GM19397 (cell line): ENCODE data around the gene PREX1.

Experiments
- ATAC-seq: cut with Tn5 transposase; IDR thresholded peaks from one replicate; pipeline ENCODE4 v1.9.1; 2021; ENCODE audit warnings: mild to moderate bottlenecking, moderate library complexity; ENCODE audit not compliant: unreplicated experiment

PREX1 gene

DNA sequence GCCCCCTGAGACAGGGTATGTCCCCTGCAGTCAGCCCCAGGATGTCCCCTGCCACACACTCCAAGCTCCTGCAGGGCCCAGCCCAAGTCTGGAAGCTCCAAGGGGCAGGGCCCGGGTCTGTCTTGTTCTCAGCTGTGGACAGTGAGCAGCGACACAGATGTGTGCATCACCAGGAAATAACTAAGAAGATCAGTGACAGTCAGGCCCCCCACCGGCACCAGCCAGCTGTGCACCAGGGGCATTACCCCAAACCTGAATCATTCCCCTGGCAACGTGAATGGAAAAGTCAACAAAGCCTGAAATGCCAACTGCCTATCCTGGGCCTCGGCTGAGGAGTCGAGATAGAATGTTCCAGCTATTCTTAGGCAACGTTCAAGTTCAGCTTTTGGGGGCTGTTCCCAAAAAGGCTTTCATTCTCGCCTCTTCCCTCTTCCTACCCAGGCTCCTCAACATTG is 105.0 kb downstream of the PREX1 start:
- no peak for ATAC-seq

DNA sequence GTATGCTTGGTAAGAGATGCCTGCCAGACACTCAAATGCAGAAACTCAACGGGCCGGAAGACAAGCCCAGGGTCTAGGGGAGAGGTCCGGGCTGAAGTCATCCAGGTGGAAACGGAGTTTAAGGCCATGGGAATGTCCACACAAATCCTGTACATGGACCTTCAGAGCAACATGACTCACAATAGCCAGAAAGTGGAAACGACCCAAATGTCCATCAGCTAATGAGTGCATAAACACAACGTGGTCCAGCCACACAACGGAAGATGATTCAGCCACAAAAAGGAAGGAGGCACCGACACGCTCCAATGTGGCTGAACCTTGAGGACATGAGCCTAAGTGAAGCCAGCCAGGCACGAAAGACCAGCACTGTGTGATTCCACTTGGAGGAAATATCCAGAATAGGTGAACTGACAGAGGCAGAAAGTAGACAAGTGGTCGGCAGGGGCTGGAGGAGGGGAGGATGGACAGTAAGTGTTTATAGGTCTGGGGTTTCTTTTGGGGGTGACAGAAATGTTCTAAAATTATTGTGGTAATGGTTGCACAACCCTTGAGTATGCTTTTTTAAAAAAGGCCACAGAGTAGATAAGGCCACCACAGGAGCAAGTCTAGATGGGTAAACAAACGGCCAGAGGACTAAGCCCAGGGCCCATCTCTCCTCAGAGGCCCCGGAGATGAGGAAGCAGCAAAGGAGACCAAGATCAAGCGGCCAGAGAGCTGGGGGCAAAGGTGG is 105.6 kb downstream of the PREX1 start:
- ATAC-seq, result no peak

DNA sequence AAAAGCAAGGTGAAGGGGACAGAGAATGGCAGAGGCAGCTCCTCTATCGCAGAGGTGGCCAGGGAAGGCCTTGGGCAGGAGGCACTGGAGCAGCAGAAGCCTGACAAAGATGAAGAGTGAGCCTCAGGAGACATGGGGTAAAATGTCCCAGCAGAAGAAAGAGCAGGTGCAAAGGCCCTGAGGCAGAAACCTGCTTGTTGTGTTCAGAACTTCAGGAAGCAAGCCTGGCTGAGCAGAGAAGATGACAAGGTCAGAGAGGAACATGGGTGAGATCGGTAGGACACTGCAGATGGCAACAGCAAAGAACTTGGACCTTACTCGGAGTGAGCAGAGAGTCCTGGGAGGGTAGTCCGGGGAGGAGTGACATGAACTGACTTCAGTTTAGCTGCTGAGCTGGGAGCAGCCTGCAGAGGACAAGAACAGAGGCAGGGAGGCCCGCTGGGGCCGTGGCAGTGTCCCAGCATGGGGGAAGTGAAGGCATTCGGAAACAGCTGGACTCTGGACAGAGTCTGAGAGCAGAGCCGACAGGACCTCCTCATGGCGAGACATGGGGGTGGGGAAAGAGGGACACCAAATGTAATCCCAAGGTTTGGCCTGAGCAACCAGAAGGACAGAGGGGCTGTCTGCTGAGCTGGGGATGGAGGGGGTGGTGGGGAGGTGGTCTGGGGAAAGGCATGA is 106.3 kb downstream of the PREX1 start:
- ATAC-seq, result no peak

DNA sequence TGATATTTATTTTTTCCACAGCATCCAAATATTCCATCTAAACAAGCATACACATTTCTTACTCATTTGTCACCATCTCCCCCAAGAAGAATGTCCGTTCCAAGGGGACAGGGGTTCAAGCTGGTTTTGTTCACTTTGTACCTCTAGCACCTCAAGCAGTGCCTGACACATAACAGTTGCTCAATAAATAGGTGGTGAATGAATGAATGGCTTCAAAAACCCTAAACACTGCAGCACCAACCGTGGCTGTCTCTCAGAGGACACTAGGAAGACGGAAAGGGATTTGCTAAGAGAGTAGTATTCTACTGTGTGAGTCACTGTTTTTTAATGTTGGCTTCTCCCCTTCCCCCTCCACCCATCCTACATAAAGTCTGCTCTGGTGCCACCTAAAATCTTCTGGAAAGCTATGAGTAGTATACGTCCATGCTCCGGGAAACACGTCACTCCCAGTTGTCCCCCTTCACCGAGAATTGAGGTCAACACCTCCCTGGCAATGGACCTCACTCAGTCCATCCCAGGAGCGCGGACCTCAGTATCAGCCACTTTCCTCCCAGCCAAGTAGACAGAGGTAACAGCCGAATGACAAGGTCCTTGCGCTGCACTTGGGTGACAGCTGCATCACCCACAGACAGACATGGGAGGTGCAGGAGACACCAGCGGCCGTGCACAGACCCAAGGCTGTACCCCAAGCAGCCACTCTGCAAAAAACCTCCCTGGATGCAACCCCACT is 107.4 kb downstream of the PREX1 start:
- no peak for ATAC-seq

DNA sequence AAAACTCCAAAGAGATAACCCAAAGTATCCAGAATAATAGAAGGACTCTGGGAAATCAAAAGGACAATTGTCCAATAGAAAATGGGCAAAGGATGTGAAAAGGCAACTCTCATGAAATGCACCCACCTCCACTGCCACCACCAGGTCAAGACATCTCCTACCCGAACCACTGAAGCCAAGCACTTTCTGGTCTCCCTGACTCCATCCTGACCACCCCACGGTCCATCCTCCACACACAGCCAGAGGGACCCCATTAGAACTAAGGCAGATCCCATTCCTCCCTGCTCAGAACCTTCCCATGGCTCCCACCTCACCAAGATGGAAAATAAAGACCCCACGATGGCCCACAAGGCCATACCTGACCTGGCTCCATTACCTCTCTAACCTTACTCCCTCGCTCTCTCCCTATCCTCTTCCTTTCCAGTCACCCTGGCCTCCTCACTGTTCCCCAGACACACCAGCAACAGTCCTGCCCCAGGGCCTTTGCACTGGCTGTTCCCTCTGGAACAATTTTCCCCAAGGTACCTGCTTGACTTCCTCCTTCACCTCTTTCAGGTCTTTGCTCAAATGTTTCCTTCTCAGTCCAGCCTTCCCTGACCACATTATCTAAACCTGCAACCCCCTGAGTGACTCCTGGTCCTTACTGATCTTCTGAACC is 108.1 kb downstream of the PREX1 start:
- no peak for ATAC-seq

DNA sequence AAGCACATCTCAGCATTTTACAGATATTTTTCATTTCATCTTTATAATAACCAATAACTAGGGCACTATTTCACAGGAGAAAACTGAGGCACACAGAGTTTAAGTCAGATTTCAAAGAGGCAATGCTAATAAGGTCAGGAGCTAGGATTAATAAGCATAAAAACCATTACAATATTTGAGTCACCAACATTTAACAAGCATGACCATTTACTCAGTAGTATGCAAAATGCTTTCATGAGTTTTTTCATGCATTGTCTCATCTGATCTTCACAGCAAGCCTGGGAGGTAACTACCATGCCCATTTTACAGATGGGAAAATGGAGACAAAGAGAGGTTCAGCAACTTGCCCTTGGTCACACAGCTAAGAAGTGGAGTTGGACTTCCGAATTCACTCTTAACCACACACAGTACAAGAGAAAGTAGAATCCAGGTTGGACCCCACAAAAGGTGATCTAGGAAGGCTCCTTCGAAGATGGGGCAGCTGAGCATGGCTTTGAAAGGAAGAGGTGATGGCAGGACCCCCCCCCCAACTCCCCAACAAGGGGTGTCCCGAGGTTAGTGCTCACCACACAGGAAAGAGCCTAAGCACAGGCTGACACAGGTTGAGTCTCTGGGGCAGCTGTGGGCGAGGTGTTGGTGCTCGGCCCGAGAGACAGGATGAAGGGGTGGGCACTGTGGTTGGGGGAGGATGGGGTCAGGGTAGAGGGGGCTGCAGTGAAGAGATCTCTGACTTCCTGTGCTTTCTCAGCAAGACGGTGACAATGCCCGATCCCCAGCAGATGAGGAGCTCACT is 108.8 kb downstream of the PREX1 start:
- no peak for ATAC-seq

DNA sequence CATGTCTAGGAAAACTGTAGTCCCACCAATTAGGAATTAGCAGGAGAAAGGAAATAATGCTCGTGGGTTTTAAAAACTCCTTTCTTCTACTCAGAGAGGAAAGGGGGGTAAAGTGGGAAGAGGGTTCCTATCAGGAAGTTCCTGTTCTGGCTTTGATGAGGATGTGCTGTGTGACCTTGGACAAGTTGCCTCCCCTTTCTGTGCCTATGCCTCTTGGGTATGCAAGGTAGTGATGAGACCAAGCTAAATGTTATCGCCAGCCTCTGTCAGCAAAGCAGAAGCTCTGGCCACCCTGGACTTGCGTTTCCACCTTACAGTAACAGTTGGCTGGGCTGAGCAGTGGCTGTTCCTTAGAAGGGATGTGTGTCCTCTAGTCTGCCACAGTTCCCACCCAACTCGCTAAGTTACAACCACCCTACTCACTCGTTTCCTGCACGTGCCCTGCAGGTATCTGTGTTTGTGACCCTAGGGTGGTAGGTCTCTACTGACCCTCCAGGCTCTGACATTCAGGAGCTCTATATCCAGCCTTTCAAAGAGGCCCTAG is 110.0 kb downstream of the PREX1 start:
- ATAC-seq, result no peak

DNA sequence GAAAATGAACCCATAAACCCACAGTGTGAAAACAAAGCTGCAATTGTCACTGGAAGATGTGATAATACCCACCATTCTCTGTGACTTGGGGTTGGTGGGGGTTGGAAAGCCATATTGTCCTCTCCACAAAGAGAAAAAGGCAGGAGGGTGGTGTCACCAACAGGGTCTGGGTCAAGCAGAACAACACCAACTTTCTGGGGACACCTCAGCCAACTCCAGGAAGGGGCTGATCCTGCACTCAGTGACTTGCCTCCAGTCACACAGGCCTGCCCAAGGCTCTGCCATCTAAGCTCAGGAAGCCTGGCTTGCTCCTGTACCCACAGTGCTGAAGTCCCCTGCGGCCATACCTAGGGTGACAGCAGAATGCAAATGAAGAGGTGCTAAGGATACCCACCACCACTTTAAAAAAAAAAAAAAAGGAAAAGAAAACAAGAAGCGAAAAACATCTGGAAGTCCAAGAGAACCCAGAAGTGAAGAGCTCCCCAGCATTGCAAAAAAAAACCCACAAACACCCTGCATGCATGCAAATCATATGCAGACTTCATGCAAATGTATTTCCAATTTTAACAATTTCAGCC is 110.6 kb downstream of the PREX1 start:
- no peak for ATAC-seq

DNA sequence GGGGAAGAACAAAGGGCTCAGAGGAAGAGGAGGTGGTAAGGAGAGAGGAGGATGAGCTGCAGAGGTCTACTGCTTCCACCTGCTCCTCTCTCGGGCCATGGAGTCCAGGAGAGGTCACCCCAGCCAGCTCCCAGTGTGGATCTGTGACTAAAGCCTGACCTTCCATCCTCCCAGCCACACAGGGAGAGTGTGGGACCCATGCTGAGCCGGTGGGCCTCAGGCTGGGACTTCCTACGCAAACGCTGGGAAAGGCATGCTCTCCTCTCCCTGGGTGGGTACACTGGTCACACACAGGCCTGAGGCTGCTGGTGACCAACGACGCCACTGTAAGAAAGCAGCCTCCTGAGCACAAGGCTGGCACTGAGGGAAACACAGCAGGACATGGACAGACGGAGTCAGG is 111.3 kb downstream of the PREX1 start:
- ATAC-seq, result no peak

DNA sequence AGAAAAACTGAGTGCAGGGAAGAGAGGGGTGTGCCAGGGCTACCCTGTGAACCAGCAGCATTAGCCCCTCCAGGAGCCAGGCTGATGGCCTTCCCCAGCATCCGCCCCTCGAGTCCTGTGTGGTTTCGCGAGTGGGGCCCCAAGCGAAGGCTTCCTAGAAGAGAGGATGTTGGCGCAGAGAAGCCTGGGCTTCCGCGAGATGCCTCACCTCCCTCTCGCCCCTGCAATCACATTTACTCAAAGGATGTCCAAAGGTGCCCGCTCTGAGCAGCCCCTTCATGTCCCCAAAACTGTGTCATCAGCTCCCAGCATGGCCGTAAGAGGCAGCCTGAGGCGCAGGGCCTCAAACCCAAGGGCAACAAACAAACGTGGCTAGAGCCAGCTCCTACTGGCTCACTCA is 111.7 kb downstream of the PREX1 start:
- ATAC-seq, result no peak

DNA sequence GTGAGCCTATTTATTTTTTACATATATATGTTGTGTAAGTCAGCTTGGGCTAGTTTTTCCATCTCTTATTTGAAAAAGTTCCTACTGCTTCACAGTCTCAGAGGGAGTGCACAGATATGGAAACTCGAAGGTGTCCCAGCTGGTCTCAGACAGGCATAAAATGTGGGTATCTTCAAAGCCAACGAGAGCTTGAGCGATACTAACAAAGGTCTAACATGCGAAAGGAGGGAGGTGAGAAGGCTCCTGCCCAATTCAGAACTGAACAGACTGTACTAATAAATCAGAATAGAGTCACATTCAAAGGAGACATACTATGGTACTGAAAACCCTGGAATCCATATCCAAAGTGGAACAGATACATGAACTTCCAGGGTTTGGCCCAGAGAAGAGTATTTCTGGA is 113.0 kb downstream of the PREX1 start:
- no peak for ATAC-seq

DNA sequence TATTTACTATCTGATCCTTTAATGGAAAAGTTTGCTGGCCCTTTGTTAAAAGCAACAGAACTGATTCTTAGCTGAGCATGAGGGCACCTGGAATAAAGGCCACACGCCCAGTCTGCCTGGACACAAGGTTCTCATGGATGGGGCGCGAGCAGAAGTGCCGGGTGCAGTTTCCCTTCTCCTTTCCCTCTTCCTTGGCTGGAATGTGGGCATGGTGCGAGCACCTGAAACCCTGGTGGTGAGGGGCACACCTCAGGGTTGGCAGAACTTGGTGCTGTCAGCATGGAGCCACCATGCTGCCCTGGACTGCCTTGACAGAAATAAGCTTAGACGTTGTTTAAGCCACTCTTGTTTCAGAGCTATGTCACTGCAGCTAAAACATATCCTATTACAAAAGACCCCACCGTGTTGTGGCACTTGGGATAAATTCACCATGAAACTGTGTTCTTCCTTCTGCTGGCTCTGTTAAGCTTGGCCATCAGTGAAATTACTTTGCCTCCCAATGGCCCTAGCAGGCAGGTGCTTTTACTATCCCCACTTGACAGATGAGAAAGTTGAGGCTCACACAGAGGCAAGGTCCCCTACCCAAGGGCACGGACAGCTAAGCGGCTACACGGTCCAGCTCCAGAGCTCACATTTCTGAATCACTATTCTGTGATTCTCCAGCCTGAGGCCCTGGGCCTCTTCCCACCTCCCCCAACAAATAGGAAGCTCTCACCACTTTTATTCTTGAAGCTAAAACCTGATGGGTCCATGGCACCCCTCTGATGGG is 115.9 kb downstream of the PREX1 start:
- ATAC-seq, result no peak

DNA sequence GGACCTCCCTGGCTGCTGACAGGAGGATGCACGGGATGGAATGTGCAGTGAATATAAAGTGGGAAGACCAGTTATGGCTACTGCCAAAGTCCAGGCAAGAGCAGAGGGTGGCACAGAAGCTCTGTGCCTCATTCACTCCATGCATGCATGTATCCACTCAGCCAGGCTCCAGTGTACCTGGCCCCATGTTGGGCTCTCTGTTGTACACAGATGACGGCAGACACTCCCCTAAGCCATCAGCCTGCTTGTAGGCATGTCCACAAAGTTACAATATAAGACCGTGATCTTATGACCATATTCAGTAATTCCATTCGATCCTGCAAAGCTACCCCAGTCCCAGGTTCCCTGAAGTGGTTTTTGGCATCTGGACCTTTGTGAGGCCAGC is 116.8 kb downstream of the PREX1 start:
- no peak for ATAC-seq

DNA sequence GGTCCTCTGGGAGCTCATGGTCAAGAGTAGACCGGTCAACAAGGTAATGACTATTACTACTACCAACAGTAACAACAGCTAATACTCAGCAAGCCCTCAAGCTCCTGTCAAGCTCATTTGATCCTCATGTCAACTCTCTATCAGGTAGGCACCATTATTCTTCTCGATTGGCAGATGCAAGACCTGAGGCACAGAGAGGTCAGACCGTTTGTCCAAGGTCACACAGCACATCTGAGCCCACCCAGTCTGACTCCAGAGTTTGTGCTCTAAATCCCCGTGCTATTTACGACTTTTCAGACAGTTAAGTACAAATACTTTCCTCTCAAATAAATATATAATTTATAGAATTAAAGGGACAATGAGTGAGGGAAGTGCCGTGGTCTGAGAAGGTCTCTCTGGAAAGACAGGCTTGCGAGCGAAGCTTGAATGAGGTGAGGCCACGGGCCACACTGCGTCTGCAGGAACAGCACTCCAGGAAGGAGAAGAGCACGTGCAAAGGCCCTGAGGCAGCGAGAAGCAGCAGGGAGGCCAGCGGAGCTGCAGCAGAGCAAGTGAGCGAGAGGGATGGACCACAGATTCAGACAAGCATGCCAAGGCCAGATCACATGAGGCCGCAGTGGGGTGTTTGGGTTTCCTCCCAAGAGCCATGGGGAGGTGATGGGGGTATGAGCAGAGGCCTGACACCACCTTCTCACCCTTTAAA is 117.3 kb downstream of the PREX1 start:
- no peak for ATAC-seq

DNA sequence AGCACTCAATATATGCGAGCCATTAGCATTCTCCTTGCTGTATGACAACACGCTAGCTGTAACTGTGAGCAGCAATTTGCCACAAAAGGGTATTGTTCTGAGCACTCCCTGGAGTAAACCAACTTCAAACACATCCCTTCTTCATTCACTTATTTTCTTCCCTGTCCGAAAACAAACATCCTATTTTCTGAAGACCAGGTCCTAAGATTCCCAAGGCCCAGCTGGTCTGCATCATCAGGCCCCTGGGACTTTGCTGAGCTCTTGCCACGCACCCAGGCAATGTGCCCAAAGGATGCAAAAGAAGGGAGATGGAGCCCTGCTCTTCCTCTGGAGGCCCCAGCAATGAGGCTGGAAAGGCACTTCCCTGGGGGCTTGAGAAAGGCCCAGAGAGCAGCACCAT is 118.1 kb downstream of the PREX1 start:
- no peak for ATAC-seq

DNA sequence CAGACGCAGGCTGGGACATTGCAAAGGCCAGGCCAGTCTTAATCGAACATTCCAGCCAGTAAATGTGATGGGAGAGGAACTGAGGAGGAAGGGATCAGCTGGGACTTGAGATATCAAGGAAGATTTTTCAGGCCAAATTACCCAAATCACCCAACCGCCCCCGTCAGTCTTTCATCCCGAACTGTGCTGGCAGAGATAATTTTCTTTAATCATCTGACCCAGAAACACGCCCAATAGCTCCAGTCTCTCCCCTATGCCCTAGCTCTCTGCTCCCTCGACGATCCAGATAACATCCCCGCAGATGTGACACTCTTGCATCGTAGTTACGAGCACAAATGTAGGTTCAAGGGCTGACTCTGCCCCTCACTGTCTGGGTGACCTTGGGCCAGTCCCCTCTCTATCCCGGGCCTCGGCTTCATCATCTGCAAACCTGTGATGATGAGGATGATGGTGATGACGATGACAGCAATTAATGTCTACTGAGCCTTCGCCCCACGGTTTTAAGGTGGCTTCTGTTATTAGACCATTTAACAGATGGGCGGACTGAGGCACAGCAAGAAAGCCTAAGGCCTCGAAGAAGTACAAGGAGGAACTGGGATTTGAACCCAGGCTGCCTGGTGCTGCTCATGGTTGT is 118.6 kb downstream of the PREX1 start:
- ATAC-seq, result no peak

DNA sequence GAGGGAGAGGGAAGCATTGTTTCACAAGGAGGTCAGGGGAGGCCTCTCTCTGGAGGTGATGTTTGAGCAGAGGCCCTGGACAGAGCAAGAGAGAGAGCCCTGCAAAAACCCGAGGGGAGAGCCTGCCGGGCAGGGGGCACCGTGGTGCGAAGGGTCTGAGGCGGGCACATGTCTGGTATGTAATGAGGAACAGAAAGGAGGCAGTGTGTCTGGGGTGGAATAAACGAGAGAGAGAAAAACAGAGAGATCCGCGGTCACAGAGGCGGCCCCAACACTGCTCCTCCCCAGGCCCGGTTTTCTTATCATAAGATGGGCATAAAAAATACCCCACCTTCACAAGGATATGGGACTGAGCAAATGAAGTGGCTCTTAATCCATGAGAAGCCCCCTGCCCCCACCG is 119.2 kb downstream of the PREX1 start:
- no peak for ATAC-seq

DNA sequence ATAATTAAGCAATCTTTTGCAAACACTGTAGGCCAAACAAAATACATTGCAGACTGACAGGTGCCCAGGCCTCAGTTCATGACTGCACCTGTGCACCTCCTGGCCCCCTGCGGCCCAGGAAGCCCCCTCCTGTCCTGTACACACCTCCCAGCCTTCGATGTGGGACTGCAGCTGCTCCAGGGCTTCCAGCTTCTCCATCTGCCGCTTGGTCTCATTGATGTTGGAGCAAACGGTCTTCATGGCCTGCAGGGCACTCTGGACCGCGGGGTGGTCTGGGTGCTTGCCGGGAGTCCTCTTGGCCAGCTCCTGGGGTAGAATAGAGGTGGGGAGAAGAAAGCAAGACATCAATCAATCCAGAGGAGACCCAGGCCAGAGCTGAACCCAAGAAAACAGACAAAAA is 119.7 kb downstream of the PREX1 start:
- no peak for ATAC-seq
